ENCODE results near the gene LRRC2. TPM values are rescaled to one million over a fixed set of nuclear protein-coding genes. Genes with fewer than 3 reads are reported as not detected.

Gene LRRC2
- total and polyA plus RNA-seq, 4 donors = 0.09 to 3.1 (median 0.73) TPM

DNA sequence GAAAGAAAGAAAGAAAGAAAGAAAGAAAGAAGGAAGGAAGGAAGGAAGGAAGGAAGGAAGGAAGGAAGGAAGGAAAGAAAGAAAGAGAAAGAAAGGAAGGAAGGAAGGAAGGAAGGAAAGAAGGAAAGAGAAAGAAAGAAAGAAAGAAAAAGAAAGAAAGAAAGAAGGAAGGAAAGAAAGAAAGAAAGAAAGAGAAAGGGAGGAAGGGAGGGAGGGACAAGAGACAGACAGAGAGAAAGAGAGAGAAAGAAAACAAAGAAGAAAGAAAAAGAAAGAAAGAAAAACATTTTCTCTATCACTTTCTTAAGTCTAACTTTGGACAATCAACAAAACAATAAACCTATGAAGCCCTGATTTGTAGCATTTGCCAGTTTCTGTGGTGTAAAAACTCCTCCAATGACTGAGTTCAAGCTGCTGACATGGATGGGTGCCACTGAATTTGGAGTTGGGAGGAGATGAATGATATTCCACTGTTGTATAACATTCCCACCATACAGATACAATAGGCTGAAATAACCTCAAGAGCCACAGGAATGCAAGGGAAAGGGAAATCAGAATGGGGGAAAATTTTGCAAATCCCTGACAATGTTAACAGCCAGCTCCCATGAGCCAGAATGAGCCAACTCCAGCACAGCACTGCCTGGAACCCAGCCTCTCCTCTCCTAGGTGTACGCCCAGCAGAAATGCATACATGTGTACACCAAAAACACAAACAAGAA is 83.3 kb downstream of the LRRC2 start:
- Histone ChIP-seq H3K4me3 (no peak overlapping the region), H3K27me3 (ENCODE audit: control insufficient read depth in 3 of 3, insufficient read depth in 3 of 3, low read length in 2 of 3) (peaks cover 0 to under 1% (median 0%) of the 10 kb centered on the region in 3 donors), H3K4me1 (ENCODE audit: control insufficient read depth in 5 of 5, insufficient read depth in 5 of 5, low read length in 5 of 5) (no peaks in the 10 kb centered on the region), H3K27ac (ENCODE audit: low read depth in 1 of 2, low read length in 1 of 2) (no peak overlapping the region), H3K9ac (ENCODE audit: insufficient read depth in 1 of 2, low read length in 2 of 2) (no peak overlapping the region), H3K36me3 (ENCODE audit: control insufficient read depth in 4 of 4, insufficient read depth in 4 of 4, low read length in 4 of 4) (no peaks in the 10 kb centered on the region), H3K9me3 (ENCODE audit: control insufficient read depth in 4 of 4, insufficient read depth in 3 of 4, low read length in 3 of 4) (no peaks in the 10 kb centered on the region)
- TF ChIP-seq, protein P1, sequence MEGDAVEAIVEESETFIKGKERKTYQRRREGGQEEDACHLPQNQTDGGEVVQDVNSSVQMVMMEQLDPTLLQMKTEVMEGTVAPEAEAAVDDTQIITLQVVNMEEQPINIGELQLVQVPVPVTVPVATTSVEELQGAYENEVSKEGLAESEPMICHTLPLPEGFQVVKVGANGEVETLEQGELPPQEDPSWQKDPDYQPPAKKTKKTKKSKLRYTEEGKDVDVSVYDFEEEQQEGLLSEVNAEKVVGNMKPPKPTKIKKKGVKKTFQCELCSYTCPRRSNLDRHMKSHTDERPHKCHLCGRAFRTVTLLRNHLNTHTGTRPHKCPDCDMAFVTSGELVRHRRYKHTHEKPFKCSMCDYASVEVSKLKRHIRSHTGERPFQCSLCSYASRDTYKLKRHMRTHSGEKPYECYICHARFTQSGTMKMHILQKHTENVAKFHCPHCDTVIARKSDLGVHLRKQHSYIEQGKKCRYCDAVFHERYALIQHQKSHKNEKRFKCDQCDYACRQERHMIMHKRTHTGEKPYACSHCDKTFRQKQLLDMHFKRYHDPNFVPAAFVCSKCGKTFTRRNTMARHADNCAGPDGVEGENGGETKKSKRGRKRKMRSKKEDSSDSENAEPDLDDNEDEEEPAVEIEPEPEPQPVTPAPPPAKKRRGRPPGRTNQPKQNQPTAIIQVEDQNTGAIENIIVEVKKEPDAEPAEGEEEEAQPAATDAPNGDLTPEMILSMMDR (IDR thresholded peaks at IDR 0.05; ENCODE audit: control extremely low read depth, extremely low read depth) = no peak
- no peak for DNase-seq
- WGBS, 2 donors = 91 to 98% methylated on average over 1 of the region's 1 CpG
- no peak for ATAC-seq (ENCODE audit: insufficient read depth, low FRiP score)

DNA sequence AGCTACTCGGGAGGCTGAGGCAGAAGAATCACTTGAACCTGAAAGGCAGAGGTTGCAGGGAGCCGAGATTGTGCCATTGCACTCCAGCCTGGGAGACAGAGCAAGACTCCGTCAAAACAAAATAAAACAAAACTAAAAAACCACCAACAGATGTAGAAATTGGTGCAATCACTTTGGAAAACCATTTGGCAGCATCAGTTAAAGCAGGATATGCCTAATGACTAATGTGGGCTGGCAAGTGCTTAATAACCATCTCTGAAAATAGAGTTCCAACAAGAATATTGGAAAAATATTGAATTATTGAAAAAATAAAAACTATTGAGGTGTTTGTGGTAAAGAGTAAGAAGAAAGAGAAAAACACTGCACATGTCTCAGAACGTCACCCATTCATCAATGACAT is 84.5 kb downstream of the LRRC2 start:
- Histone ChIP-seq H3K27ac (ENCODE audit: low read depth in 1 of 2, low read length in 1 of 2) (no peak overlapping the region), H3K36me3 (ENCODE audit: control insufficient read depth in 4 of 4, insufficient read depth in 4 of 4, low read length in 4 of 4) (no peaks in the 10 kb centered on the region), H3K9ac (ENCODE audit: insufficient read depth in 1 of 2, low read length in 2 of 2) (no peak overlapping the region), H3K4me1 (ENCODE audit: control insufficient read depth in 5 of 5, insufficient read depth in 5 of 5, low read length in 5 of 5) (no peaks in the 10 kb centered on the region), H3K27me3 (ENCODE audit: control insufficient read depth in 3 of 3, insufficient read depth in 3 of 3, low read length in 2 of 3) (no peaks in the 10 kb centered on the region), H3K4me3 (no peak overlapping the region), H3K9me3 (ENCODE audit: control insufficient read depth in 4 of 4, insufficient read depth in 3 of 4, low read length in 3 of 4) (no peaks in the 10 kb centered on the region)
- TF ChIP-seq, protein P1 (IDR thresholded peaks at IDR 0.05; ENCODE audit: control extremely low read depth, extremely low read depth) = no peak
- WGBS, 2 donors = 90 to 93% methylated on average over 4 of the region's 4 CpGs
- ATAC-seq (ENCODE audit: insufficient read depth, low FRiP score) (no peak), DNase-seq (no peak)

DNA sequence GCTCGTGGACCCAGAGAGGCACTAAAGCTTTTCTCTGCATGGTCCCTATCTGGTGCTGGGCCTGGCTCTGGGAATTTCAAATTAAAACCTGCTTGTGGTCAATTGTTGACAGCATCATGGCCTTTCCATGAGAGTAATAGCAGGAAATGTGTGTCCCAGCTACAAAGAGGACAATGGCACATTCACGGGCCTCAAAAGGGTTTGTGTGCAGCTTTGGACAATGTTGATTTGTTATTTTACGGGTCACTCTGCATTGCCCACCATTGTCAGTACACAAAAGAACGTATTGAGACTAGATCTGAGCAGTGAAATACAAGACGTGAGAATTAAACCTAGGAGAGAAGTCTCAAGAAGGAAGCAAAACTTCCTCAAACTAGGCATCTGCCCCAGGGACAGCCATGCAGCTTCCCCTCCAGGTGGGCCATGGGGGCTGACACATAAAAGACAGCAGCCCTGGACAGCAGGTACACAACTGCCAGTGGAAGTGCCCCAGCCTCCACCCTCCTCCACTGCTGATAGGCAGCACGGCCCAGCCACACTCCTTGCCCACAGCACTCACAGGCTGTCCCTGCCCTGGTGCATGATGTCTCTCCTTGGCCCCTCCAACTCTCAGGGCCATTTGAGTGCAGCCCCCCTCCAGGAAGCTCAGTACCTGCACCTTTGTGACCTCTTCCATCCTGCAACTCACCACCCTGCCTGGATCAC is 85.5 kb downstream of the LRRC2 start:
- TF ChIP-seq, protein P1 (IDR thresholded peaks at IDR 0.05; ENCODE audit: control extremely low read depth, extremely low read depth) = no peak
- H3K27ac ChIP-seq (ENCODE audit: low read depth in 1 of 2, low read length in 1 of 2) = no peak overlapping the region
- H3K36me3 ChIP-seq (ENCODE audit: control insufficient read depth in 4 of 4, insufficient read depth in 4 of 4, low read length in 4 of 4) = no peaks in the 10 kb centered on the region
- H3K9ac ChIP-seq (ENCODE audit: insufficient read depth in 1 of 2, low read length in 2 of 2) = no peak overlapping the region
- H3K27me3 ChIP-seq (ENCODE audit: control insufficient read depth in 3 of 3, insufficient read depth in 3 of 3, low read length in 2 of 3) = no peaks in the 10 kb centered on the region
- H3K9me3 ChIP-seq (ENCODE audit: control insufficient read depth in 4 of 4, insufficient read depth in 3 of 4, low read length in 3 of 4) = no peaks in the 10 kb centered on the region
- 80 to 86% methylated on average over 6 of the region's 6 CpGs for WGBS, 2 donors
- no peak overlapping the region for H3K4me3 ChIP-seq
- ATAC-seq (ENCODE audit: insufficient read depth, low FRiP score) (no peak), DNase-seq (no peak)
- H3K4me1 ChIP-seq (ENCODE audit: control insufficient read depth in 5 of 5, insufficient read depth in 5 of 5, low read length in 5 of 5) = no peaks in the 10 kb centered on the region

All from lung (tissue), 12 donors.